Skeletal muscle tissue (tissue), 4 donors: ENCODE data around the gene STRA6. TPM values are rescaled to one million over a fixed set of nuclear protein-coding genes. Genes with fewer than 3 reads are reported as not detected.
A peak's percentile ranks its signal among the peaks of the same experiment; 100 is the strongest.

Experiments used
- H3K27ac ChIP-seq: one replicate; pipeline ENCODE4 v1.7.0; 2013; ENCODE audit warnings: mild to moderate bottlenecking, low read depth, low read length, inconsistent platforms
- H3K27me3 ChIP-seq, 3 donors: one replicate each; pipeline ENCODE4 v1.7.0; 2013; ENCODE audit warnings: low read length in 3 of 3; ENCODE audit not compliant: control insufficient read depth in 3 of 3, insufficient read depth in 3 of 3
- H3K36me3 ChIP-seq, 3 donors: one replicate each; pipeline ENCODE4 v1.7.0; 2013; ENCODE audit warnings: low read length in 3 of 3; ENCODE audit not compliant: control insufficient read depth in 3 of 3, insufficient read depth in 3 of 3
- H3K4me1 ChIP-seq, 3 donors: one replicate each; pipeline ENCODE4 v1.7.0; 2013; ENCODE audit warnings: low read length in 3 of 3, mild to moderate bottlenecking in 3 of 3; ENCODE audit not compliant: control insufficient read depth in 3 of 3, insufficient read depth in 3 of 3
- H3K4me3 ChIP-seq, 3 donors: one replicate each; pipeline ENCODE4 v1.7.0; 2013; ENCODE audit warnings: low read length in 3 of 3
- H3K9ac ChIP-seq, 3 donors: one replicate each; pipeline ENCODE4 v1.7.0; 2013; ENCODE audit warnings: low read length in 3 of 3, mild to moderate bottlenecking in 3 of 3, moderate library complexity in 2 of 3, low read depth in 1 of 3
- H3K9me3 ChIP-seq, 3 donors: one replicate each; pipeline ENCODE4 v1.7.0; 2013; ENCODE audit warnings: low read length in 3 of 3; ENCODE audit not compliant: control insufficient read depth in 3 of 3
- total RNA-seq: library from RNA; depleted of rRNA; stranded (reverse); fragments of >200 nt; gene quantifications from one replicate; pipeline ENCODE4 v1.2.3, GENCODE V29; 2014
- donor health status: Osteomylitis.

STRA6 gene
- total RNA-seq, 1 donor from 2014 or later, result 1.0 TPM

- H3K4me1 ChIP-seq, result peaks cover 16 to 43% (median 39%) of the 10 kb centered on the region in 3 donors
- no peak overlapping the region for H3K9ac ChIP-seq
- no peak overlapping the region for H3K27ac ChIP-seq
- no peaks in the 10 kb centered on the region for H3K36me3 ChIP-seq
- H3K9me3 ChIP-seq, result no peaks in the 10 kb centered on the region
- H3K27me3 ChIP-seq, result peaks cover 6 to 12% (median 7%) of the 10 kb centered on the region in 3 donors
- no peak overlapping the region for H3K4me3 ChIP-seq
These were observed 38.5 kb upstream of the STRA6 start for GRCh38 chr15:74240897-74241614.

- Histone ChIP-seq H3K9ac (peak overlapping the region in 1 of 3 donors; percentile 40), H3K9me3 (no peaks in the 10 kb centered on the region), H3K27me3 (peaks cover 2 to 9% (median 7%) of the 10 kb centered on the region in 3 donors), H3K36me3 (no peaks in the 10 kb centered on the region), H3K27ac (peak overlapping the region; percentile 21), H3K4me3 (no peak overlapping the region), H3K4me1 (peaks cover 16 to 40% (median 37%) of the 10 kb centered on the region in 3 donors)
These were observed 37.5 kb upstream of the STRA6 start for GRCh38 chr15:74240002-74240568.

GRCh38 chr15:74239051-74239705, 36.6 kb upstream of the STRA6 start:
- Histone ChIP-seq H3K9ac (peak overlapping the region in 1 of 3 donors; percentile 62), H3K4me1 (peaks cover 16 to 36% (median 33%) of the 10 kb centered on the region in 3 donors), H3K9me3 (no peaks in the 10 kb centered on the region), H3K36me3 (no peaks in the 10 kb centered on the region), H3K27ac (no peak overlapping the region), H3K4me3 (no peak overlapping the region), H3K27me3 (peaks cover 0 to 3% (median 0%) of the 10 kb centered on the region in 3 donors)

GRCh38 chr15:74235962-74236361, 33.4 kb upstream of the STRA6 start, which contains the start of gene CCDC33:
CCDC33 (plus strand) TSS chr15:74236326; CDS start chr15:74236720, 394 bp downstream.
- Histone ChIP-seq H3K27me3 (peaks cover 0 to 8% (median 0%) of the 10 kb centered on the region in 3 donors), H3K4me1 (peaks cover 8 to 18% (median 18%) of the 10 kb centered on the region in 3 donors), H3K9ac (no peak within 1 kb of the TSS), H3K27ac (no peak within 1 kb of the TSS), H3K9me3 (no peaks in the 10 kb centered on the region), H3K36me3 (no peaks in the 10 kb centered on the region), H3K4me3 (no peak within 1 kb of the TSS)

GRCh38 chr15:74234598-74234875, 31.9 kb upstream of the STRA6 start:
- H3K4me3 ChIP-seq, result no peak overlapping the region
- no peak overlapping the region for H3K27ac ChIP-seq
- peaks cover 3 to 8% (median 8%) of the 10 kb centered on the region in 3 donors for H3K27me3 ChIP-seq
- no peaks in the 10 kb centered on the region for H3K9me3 ChIP-seq
- peaks cover 2 to 7% (median 4%) of the 10 kb centered on the region in 3 donors for H3K4me1 ChIP-seq
- no peak overlapping the region for H3K9ac ChIP-seq
- H3K36me3 ChIP-seq, result no peaks in the 10 kb centered on the region

GRCh38 chr15:74233851-74234597, 31.4 kb upstream of the STRA6 start:
- Histone ChIP-seq H3K27ac (no peak overlapping the region), H3K9me3 (no peaks in the 10 kb centered on the region), H3K9ac (no peak overlapping the region), H3K27me3 (peaks cover 3 to 10% (median 8%) of the 10 kb centered on the region in 3 donors), H3K36me3 (no peaks in the 10 kb centered on the region), H3K4me3 (no peak overlapping the region), H3K4me1 (peaks cover 0 to 3% (median under 1%) of the 10 kb centered on the region in 3 donors)

- Histone ChIP-seq H3K4me1 (peaks cover 5 to 9% (median 7%) of the 10 kb centered on the region in 3 donors), H3K36me3 (no peaks in the 10 kb centered on the region), H3K4me3 (no peak overlapping the region), H3K9ac (no peak overlapping the region), H3K9me3 (no peaks in the 10 kb centered on the region), H3K27me3 (peaks cover 3 to 14% (median 8%) of the 10 kb centered on the region in 3 donors), H3K27ac (no peak overlapping the region)
These were observed 30.8 kb upstream of the STRA6 start for GRCh38 chr15:74233373-74233772.

GRCh38 chr15:74231475-74231874, 28.9 kb upstream of the STRA6 start:
- Histone ChIP-seq H3K9me3 (no peaks in the 10 kb centered on the region), H3K27me3 (peaks cover 9 to 17% (median 17%) of the 10 kb centered on the region in 3 donors), H3K4me1 (peaks cover 11 to 12% (median 11%) of the 10 kb centered on the region in 3 donors), H3K27ac (no peak overlapping the region), H3K36me3 (no peaks in the 10 kb centered on the region), H3K9ac (no peak overlapping the region), H3K4me3 (no peak overlapping the region)

GRCh38 chr15:74229686-74230085, 27.1 kb upstream of the STRA6 start:
- no peak overlapping the region for H3K4me3 ChIP-seq
- no peaks in the 10 kb centered on the region for H3K9me3 ChIP-seq
- no peaks in the 10 kb centered on the region for H3K36me3 ChIP-seq
- peaks cover 9 to 22% (median 21%) of the 10 kb centered on the region in 3 donors for H3K27me3 ChIP-seq
- no peak overlapping the region for H3K27ac ChIP-seq
- peaks cover 11 to 12% (median 11%) of the 10 kb centered on the region in 3 donors for H3K4me1 ChIP-seq
- no peak overlapping the region for H3K9ac ChIP-seq
